PC-9 (cell line): ENCODE measurements around the gene AATF.

Experiments used
- CTCF ChIP-seq: fragments of 200-600 bp; sonication (generic); conservative IDR thresholded peaks from 2 replicates; pipeline ENCODE4 v1.6.1; 2017; ENCODE audit warnings: mixed run types, antibody characterized with exemption, mild to moderate bottlenecking, moderate library complexity
- EZH2 ChIP-seq: fragments of 200-600 bp; sonication (generic); IDR thresholded peaks from 2 replicates; pipeline ENCODE4 v1.8.0; 2017; ENCODE audit warnings: antibody characterized with exemption, low read depth

- TF ChIP-seq CTCF (no peak), EZH2 (no peak)
These were observed 75.5 kb downstream of the AATF start for GRCh38 chr17:37024181-37024637.
